Liver (tissue), 3 donors: ENCODE results near the gene SPATA17.

Experiments
- EGR1 ChIP-seq, 2 donors: IDR thresholded peaks; 2 replicates each; pipeline ENCODE4 v1.6.1; 2016 to 2018; ENCODE audit warnings: antibody characterized with exemption in 2 of 2, low read depth in 2 of 2
- FOXA1 ChIP-seq: IDR thresholded peaks from 2 replicates; pipeline ENCODE4 v1.6.1; 2016; ENCODE audit warnings: antibody characterized with exemption
- GABPA ChIP-seq, 2 donors: IDR thresholded peaks in 1 of 2; conservative IDR thresholded peaks in 1 of 2; 2 replicates each; pipeline ENCODE4 v1.6.1; 2016; ENCODE audit warnings: antibody characterized with exemption in 2 of 2, mild to moderate bottlenecking in 1 of 2, moderate library complexity in 1 of 2
- HNF4G ChIP-seq: IDR thresholded peaks from 2 replicates; pipeline ENCODE4 v1.6.1; 2016; ENCODE audit warnings: antibody characterized with exemption
- JUND ChIP-seq, 2 donors: IDR thresholded peaks; 2 replicates each; pipeline ENCODE4 v1.6.1; 2016; ENCODE audit warnings: antibody characterized with exemption in 2 of 2
- MAX ChIP-seq: IDR thresholded peaks from 2 replicates; pipeline ENCODE4 v1.6.1; 2016; ENCODE audit warnings: antibody characterized with exemption
- NR2F2 ChIP-seq: IDR thresholded peaks from 2 replicates; pipeline ENCODE4 v1.6.1; 2016; ENCODE audit warnings: antibody characterized with exemption
- RAD21 ChIP-seq, 2 donors: IDR thresholded peaks; 2 replicates each; pipeline ENCODE4 v1.6.1; 2016; ENCODE audit warnings: antibody characterized with exemption in 2 of 2, mild to moderate bottlenecking in 2 of 2
- REST ChIP-seq: IDR thresholded peaks from 2 replicates; pipeline ENCODE4 v1.6.1; 2016; ENCODE audit warnings: antibody characterized with exemption, mild to moderate bottlenecking
- SP1 ChIP-seq: IDR thresholded peaks from 2 replicates; pipeline ENCODE4 v1.6.1; 2018; ENCODE audit warnings: antibody characterized with exemption, mild to moderate bottlenecking
- TAF1 ChIP-seq: conservative IDR thresholded peaks from 2 replicates; pipeline ENCODE4 v1.6.1; 2016; ENCODE audit warnings: antibody characterized with exemption, mild to moderate bottlenecking
- YY1 ChIP-seq: IDR thresholded peaks from 2 replicates; pipeline ENCODE4 v1.6.1; 2016; ENCODE audit warnings: antibody characterized with exemption, mild to moderate bottlenecking
- TF ChIP-seq, protein P1 (sequence below): fragments of 150-350 bp; IDR thresholded peaks from 2 replicates; pipeline ENCODE4 v1.5.1; 2017; ENCODE audit warnings: improper control_type of control experiment, low read depth, low read length; ENCODE audit not compliant: missing input control
- donor health status: healthy.
- donor health status: healthy.

DNA sequence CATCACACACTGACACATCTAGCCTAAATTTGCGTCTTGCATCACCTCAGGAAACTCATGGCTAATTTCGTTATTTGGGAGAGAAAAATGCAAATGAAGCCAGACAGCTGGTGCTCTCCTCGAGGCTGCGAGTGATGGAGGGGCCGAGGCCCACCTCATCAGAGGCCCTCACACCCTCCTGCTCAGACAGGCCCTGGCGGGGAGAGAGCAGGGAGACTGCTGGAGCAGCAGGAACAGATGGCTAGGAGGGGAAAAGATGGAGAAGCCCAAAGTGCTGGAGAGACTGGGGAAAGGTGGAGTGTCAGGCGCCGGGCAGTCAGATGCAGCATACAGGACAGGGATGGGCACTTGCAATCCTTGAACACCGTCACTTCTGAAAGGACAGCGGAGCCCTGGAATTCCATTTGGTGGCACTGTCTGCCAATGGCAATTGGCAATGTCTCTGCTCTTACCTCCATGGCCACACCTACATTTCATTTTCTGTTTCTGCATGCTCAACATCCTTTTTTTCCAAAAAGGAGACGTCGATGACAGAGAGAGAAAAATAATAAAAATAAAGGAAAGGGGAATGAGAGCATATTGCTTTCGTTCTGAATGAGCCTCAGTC, 286.2 kb downstream of the SPATA17 start:
- TF ChIP-seq REST (no peak), MAX (no peak), TAF1 (no peak), RAD21 (IDR thresholded peaks at IDR 0.05) (no peak), EGR1 (IDR thresholded peaks at IDR 0.05; ENCODE audit: low read depth in 2 of 2) (no peak), FOXA1 (no peak), SP1 (no peak), YY1 (no peak), JUND (IDR thresholded peaks at IDR 0.05) (no peak), GABPA (IDR thresholded peaks at IDR 0.05 in 1 of 2, conservative IDR thresholded peaks at IDR 0.05 in 1 of 2) (no peak), NR2F2 (no peak), HNF4G (no peak)
- TF ChIP-seq, protein P1, sequence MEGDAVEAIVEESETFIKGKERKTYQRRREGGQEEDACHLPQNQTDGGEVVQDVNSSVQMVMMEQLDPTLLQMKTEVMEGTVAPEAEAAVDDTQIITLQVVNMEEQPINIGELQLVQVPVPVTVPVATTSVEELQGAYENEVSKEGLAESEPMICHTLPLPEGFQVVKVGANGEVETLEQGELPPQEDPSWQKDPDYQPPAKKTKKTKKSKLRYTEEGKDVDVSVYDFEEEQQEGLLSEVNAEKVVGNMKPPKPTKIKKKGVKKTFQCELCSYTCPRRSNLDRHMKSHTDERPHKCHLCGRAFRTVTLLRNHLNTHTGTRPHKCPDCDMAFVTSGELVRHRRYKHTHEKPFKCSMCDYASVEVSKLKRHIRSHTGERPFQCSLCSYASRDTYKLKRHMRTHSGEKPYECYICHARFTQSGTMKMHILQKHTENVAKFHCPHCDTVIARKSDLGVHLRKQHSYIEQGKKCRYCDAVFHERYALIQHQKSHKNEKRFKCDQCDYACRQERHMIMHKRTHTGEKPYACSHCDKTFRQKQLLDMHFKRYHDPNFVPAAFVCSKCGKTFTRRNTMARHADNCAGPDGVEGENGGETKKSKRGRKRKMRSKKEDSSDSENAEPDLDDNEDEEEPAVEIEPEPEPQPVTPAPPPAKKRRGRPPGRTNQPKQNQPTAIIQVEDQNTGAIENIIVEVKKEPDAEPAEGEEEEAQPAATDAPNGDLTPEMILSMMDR = no peak
